Thymus (tissue), 11 donors: ENCODE measurements around the gene CYP24A1. TPM values are rescaled to one million over a fixed set of nuclear protein-coding genes. Genes with fewer than 3 reads are reported as not detected.

Experiments
- DNase-seq, 9 donors: peaks; one replicate each; pipeline ENCODE4 v3.0.0-alpha.2; 2013; ENCODE audit warnings: low spot score in 9 of 9, low read depth in 6 of 9, missing footprints in 1 of 9
- H3K27ac ChIP-seq, 2 donors: one replicate each; pipeline ENCODE4 v1.5.1; 2013; ENCODE audit warnings: control low read depth in 1 of 2, low read depth in 1 of 2, low read length in 1 of 2, mild to moderate bottlenecking in 1 of 2, moderate library complexity in 1 of 2
- H3K27me3 ChIP-seq, 2 donors: one replicate each; pipeline ENCODE4 v1.5.1; 2013; ENCODE audit warnings: low read length in 1 of 2; ENCODE audit not compliant: control insufficient read depth in 2 of 2, insufficient read depth in 1 of 2
- H3K36me3 ChIP-seq, 2 donors: one replicate each; pipeline ENCODE4 v1.5.1; 2013; ENCODE audit warnings: low read length in 1 of 2, mild to moderate bottlenecking in 1 of 2, moderate library complexity in 1 of 2; ENCODE audit not compliant: control insufficient read depth in 2 of 2, insufficient read depth in 2 of 2
- H3K4me1 ChIP-seq, 2 donors: one replicate each; pipeline ENCODE4 v1.5.1; 2013; ENCODE audit warnings: low read length in 2 of 2; ENCODE audit not compliant: control insufficient read depth in 2 of 2, insufficient read depth in 2 of 2
- H3K4me3 ChIP-seq, 2 donors: one replicate each; pipeline ENCODE4 v1.5.1; 2013; ENCODE audit warnings: low read length in 2 of 2, control low read depth in 1 of 2, mild to moderate bottlenecking in 1 of 2
- H3K9me3 ChIP-seq, 2 donors: one replicate each; pipeline ENCODE4 v1.5.1; 2013; ENCODE audit warnings: low read length in 1 of 2, mild to moderate bottlenecking in 1 of 2; ENCODE audit not compliant: control insufficient read depth in 2 of 2, insufficient read depth in 1 of 2
- WGBS: extraction: QIAGEN DNeasy Blood & Tissue Kit; methylation state at CpG from one replicate; pipeline ENCODE4 v1.1.7; 2013; 5-methylcytosine and 5-hydroxymethylcytosine counted together
- polyA plus RNA-seq: library from polyadenylated mRNA; stranded (reverse); fragments of 200-250 nt; gene quantifications from one replicate; pipeline ENCODE4 v1.2.3, GENCODE V29; 2013
- total RNA-seq: library from RNA; stranded (reverse); fragments of 120-200 nt; gene quantifications from one replicate; pipeline ENCODE4 v1.2.4, GENCODE V29; 2013
- donor health status: healthy.

CYP24A1 gene
- total and polyA plus RNA-seq, 2 donors, result 0.38 to 0.68 TPM

GRCh38 chr20:54148947-54149764 lies 24.6 kb downstream of the CYP24A1 start:
- WGBS, result 57% methylated on average over 7 of the region's 7 CpGs

GRCh38 chr20:54146672-54147071 lies 27.1 kb downstream of the CYP24A1 start:
- no peak for DNase-seq
- 95% methylated on average over 1 of the region's 1 CpG for WGBS

More at GRCh38 chr20:54148947-54149764, 24.6 kb downstream of the CYP24A1 start:
- no peak overlapping the region for H3K4me3 ChIP-seq
- DNase-seq, result no peak
- no peaks in the 10 kb centered on the region for H3K27me3 ChIP-seq
- no peaks in the 10 kb centered on the region for H3K4me1 ChIP-seq
- no peaks in the 10 kb centered on the region for H3K36me3 ChIP-seq
- H3K9me3 ChIP-seq, result no peaks in the 10 kb centered on the region
- no peak overlapping the region for H3K27ac ChIP-seq

GRCh38 chr20:54144847-54145414 lies 28.9 kb downstream of the CYP24A1 start:
- DNase-seq, result no peak
- H3K27me3 ChIP-seq, result no peaks in the 10 kb centered on the region
- H3K36me3 ChIP-seq, result no peaks in the 10 kb centered on the region
- no peaks in the 10 kb centered on the region for H3K4me1 ChIP-seq
- no peak overlapping the region for H3K4me3 ChIP-seq
- no peaks in the 10 kb centered on the region for H3K9me3 ChIP-seq
- 95% methylated on average over 6 of the region's 6 CpGs for WGBS
- no peak overlapping the region for H3K27ac ChIP-seq

More at GRCh38 chr20:54146672-54147071, 27.1 kb downstream of the CYP24A1 start:
- Histone ChIP-seq H3K27ac (no peak overlapping the region), H3K4me1 (no peaks in the 10 kb centered on the region), H3K4me3 (no peak overlapping the region), H3K9me3 (no peaks in the 10 kb centered on the region), H3K27me3 (no peaks in the 10 kb centered on the region), H3K36me3 (no peaks in the 10 kb centered on the region)

- no peaks in the 10 kb centered on the region for H3K36me3 ChIP-seq
- no peak overlapping the region for H3K4me3 ChIP-seq
- H3K4me1 ChIP-seq, result no peaks in the 10 kb centered on the region
- no peaks in the 10 kb centered on the region for H3K9me3 ChIP-seq
- 92% methylated on average over 6 of the region's 6 CpGs for WGBS
- H3K27ac ChIP-seq, result no peak overlapping the region
- H3K27me3 ChIP-seq, result no peaks in the 10 kb centered on the region
- DNase-seq, result no peak
These were observed 32.7 kb downstream of the CYP24A1 start for GRCh38 chr20:54140927-54141566.

GRCh38 chr20:54140486-54140885 lies 33.3 kb downstream of the CYP24A1 start:
- no peaks in the 10 kb centered on the region for H3K27me3 ChIP-seq
- no peaks in the 10 kb centered on the region for H3K9me3 ChIP-seq
- no peak overlapping the region for H3K4me3 ChIP-seq
- no peaks in the 10 kb centered on the region for H3K4me1 ChIP-seq
- no peaks in the 10 kb centered on the region for H3K36me3 ChIP-seq
- DNase-seq, result no peak
- H3K27ac ChIP-seq, result no peak overlapping the region
- 97% methylated on average over 3 of the region's 3 CpGs for WGBS

- no peaks in the 10 kb centered on the region for H3K36me3 ChIP-seq
- 95% methylated on average over 6 of the region's 6 CpGs for WGBS
- no peaks in the 10 kb centered on the region for H3K9me3 ChIP-seq
- no peak overlapping the region for H3K4me3 ChIP-seq
- H3K4me1 ChIP-seq, result no peaks in the 10 kb centered on the region
- H3K27ac ChIP-seq, result no peak overlapping the region
- no peaks in the 10 kb centered on the region for H3K27me3 ChIP-seq
- no peak for DNase-seq
These were observed 33.7 kb downstream of the CYP24A1 start for GRCh38 chr20:54140067-54140466.

- H3K27me3 ChIP-seq, result no peaks in the 10 kb centered on the region
- WGBS, result 94% methylated on average over 7 of the region's 7 CpGs
- no peak overlapping the region for H3K27ac ChIP-seq
- H3K36me3 ChIP-seq, result no peaks in the 10 kb centered on the region
- H3K4me3 ChIP-seq, result no peak overlapping the region
- no peaks in the 10 kb centered on the region for H3K9me3 ChIP-seq
- DNase-seq, result no peak
- no peaks in the 10 kb centered on the region for H3K4me1 ChIP-seq
These were observed 34.6 kb downstream of the CYP24A1 start for GRCh38 chr20:54139188-54139587.

- DNase-seq, result no peak
- WGBS, result 92% methylated on average over 2 of the region's 2 CpGs
- Histone ChIP-seq H3K4me1 (no peaks in the 10 kb centered on the region), H3K27me3 (no peaks in the 10 kb centered on the region), H3K27ac (no peak overlapping the region), H3K4me3 (no peak overlapping the region), H3K9me3 (no peaks in the 10 kb centered on the region), H3K36me3 (no peaks in the 10 kb centered on the region)
These were observed 35.4 kb downstream of the CYP24A1 start for GRCh38 chr20:54138427-54138826.

GRCh38 chr20:54137115-54137514 lies 36.7 kb downstream of the CYP24A1 start:
- H3K4me1 ChIP-seq, result no peaks in the 10 kb centered on the region
- DNase-seq, result no peak

More at GRCh38 chr20:54137115-54137514, 36.7 kb downstream of the CYP24A1 start:
- H3K4me3 ChIP-seq, result no peak overlapping the region
- no peak overlapping the region for H3K27ac ChIP-seq
- no peaks in the 10 kb centered on the region for H3K36me3 ChIP-seq
- H3K27me3 ChIP-seq, result no peaks in the 10 kb centered on the region
- no peaks in the 10 kb centered on the region for H3K9me3 ChIP-seq
- WGBS, result 90% methylated on average over 5 of the region's 5 CpGs
